Activated gamma-delta T cell treated with Interleukin-2 at 50 U/mL for 16 hours (primary cell): Measurements from ENCODE around the gene CYB561A3.

Experiments used
- DNase-seq: peaks from one replicate; pipeline ENCODE4 v3.0.0-alpha.2; 2020

The CYB561A3 gene

GRCh38 chr11:61309739-61310138, 51.9 kb downstream of the CYB561A3 start:
- no peak for DNase-seq

GRCh38 chr11:61309141-61309540, 52.5 kb downstream of the CYB561A3 start:
- no peak for DNase-seq

GRCh38 chr11:61307354-61307753, 54.3 kb downstream of the CYB561A3 start:
- no peak for DNase-seq

- DNase-seq = no peak
Observed at GRCh38 chr11:61306221-61306620, 55.5 kb downstream of the CYB561A3 start.

- DNase-seq = no peak
Observed at GRCh38 chr11:61305417-61305816, 56.3 kb downstream of the CYB561A3 start.

GRCh38 chr11:61303725-61304124, 58.0 kb downstream of the CYB561A3 start:
- no peak for DNase-seq

GRCh38 chr11:61302550-61302949, 59.1 kb downstream of the CYB561A3 start:
- DNase-seq = no peak
